Body of pancreas (tissue), 4 donors: ENCODE data around the gene FAM170B. TPM values are rescaled to one million over a fixed set of nuclear protein-coding genes. Genes with fewer than 3 reads are reported as not detected.

Experiments used
- ATAC-seq: fragments of 150-250 bp; one replicate; pipeline ENCODE4 v1.9.1; 2016
- DNase-seq, 4 donors: peaks; one replicate each; pipeline ENCODE4 v3.0.0-alpha.2; 2019
- H3K27ac ChIP-seq, 4 donors: fragments of 200-600 bp; sonication (generic); 1 replicate in 3 of 4; 2 replicates in 1 of 4; pipeline versions ENCODE4 v1.5.1 to v1.6.1; 2016 to 2019; ENCODE audit warnings: mild to moderate bottlenecking in 1 of 4, mixed read lengths in 1 of 4, moderate library complexity in 1 of 4
- H3K27me3 ChIP-seq, 2 donors: fragments of 200-600 bp; sonication (generic); one replicate each; pipeline ENCODE4 v1.6.0; 2016; ENCODE audit warnings: mild to moderate bottlenecking in 1 of 2
- H3K36me3 ChIP-seq, 2 donors: fragments of 200-600 bp; sonication (generic); replicated peaks in 1 of 2; 2 replicates each; pipeline ENCODE4 v1.5.1; 2016; ENCODE audit warnings: low read depth in 2 of 2; ENCODE audit not compliant: insufficient read depth in 1 of 2
- H3K4me1 ChIP-seq: fragments of 200-600 bp; sonication (generic); one replicate; pipeline ENCODE4 v1.6.0; 2016
- H3K4me3 ChIP-seq, 2 donors: fragments of 200-600 bp; sonication (generic); 1 replicate in 1 of 2; 2 replicates in 1 of 2; pipeline ENCODE4 v1.5.1; 2016 to 2019
- H3K9me3 ChIP-seq, 3 donors: fragments of 200-600 bp; sonication (generic); 1 replicate in 2 of 3; 2 replicates in 1 of 3; pipeline ENCODE4 v1.5.1; 2016
- CTCF ChIP-seq, 7 experiments: fragments of 450-650 bp in 4 of 7; fragments of 200-600 bp in 3 of 7; sonication (generic) in 3 of 7; IDR thresholded peaks; one replicate each; pipeline ENCODE4 v1.5.1; 2016 to 2019; ENCODE audit warnings: antibody characterized with exemption in 7 of 7
- POLR2A ChIP-seq, 3 donors: fragments of 450-650 bp; IDR thresholded peaks; one replicate each; pipeline ENCODE4 v1.6.1; 2016; ENCODE audit warnings: antibody characterized with exemption in 3 of 3, mild to moderate bottlenecking in 2 of 3
- WGBS, 2 donors: methylation state at CpG; one replicate each; pipeline ENCODE4 v1.1.5; 2017; 5-methylcytosine and 5-hydroxymethylcytosine counted together
- intact Hi-C: fragments of 100-400 bp; cut with DNase I; formaldehyde crosslinking; loops from one replicate; pipeline ENCODE4 v1.15.1; 2023
- total RNA-seq, 2 donors: library from RNA; depleted of rRNA; stranded (reverse); fragments of >200 nt; gene quantifications; one replicate each; pipeline ENCODE4 v1.1.0, GENCODE V29; 2016

Gene FAM170B
- total RNA-seq, 2 donors from 2014 or later, result not detected

GRCh38 chr10:49120911-49121310 is 12.9 kb downstream of the FAM170B start:
- H3K9me3 ChIP-seq, result no peaks in the 10 kb centered on the region
- no peaks in the 10 kb centered on the region for H3K27me3 ChIP-seq
- 47 to 60% methylated on average over 3 of the region's 3 CpGs for WGBS, 2 donors
- no peak overlapping the region for H3K27ac ChIP-seq
- no peak for ATAC-seq
- TF ChIP-seq POLR2A (IDR thresholded peaks at IDR 0.05), result no peak
- TF ChIP-seq CTCF (IDR thresholded peaks at IDR 0.05), result no peak
- no peak for DNase-seq
- no peaks in the 10 kb centered on the region for H3K4me1 ChIP-seq
- H3K36me3 ChIP-seq, result no peaks in the 10 kb centered on the region
- intact Hi-C loops, result no loop called here
- no peak overlapping the region for H3K4me3 ChIP-seq

GRCh38 chr10:49119746-49120145 is 14.1 kb downstream of the FAM170B start:
- Histone ChIP-seq H3K27me3 (no peaks in the 10 kb centered on the region), H3K9me3 (no peaks in the 10 kb centered on the region), H3K27ac (no peak overlapping the region), H3K36me3 (no peaks in the 10 kb centered on the region), H3K4me1 (peaks cover 3% of the 10 kb centered on the region), H3K4me3 (no peak overlapping the region)
- intact Hi-C loops, result no loop called here
- WGBS, 2 donors, result 34 to 43% methylated on average over 3 of the region's 3 CpGs
- DNase-seq, result no peak
- TF ChIP-seq POLR2A (IDR thresholded peaks at IDR 0.05) (no peak), CTCF (IDR thresholded peaks at IDR 0.05) (no peak)
- ATAC-seq, result no peak

- H3K9me3 ChIP-seq, result no peaks in the 10 kb centered on the region
- WGBS, 2 donors, result 48 to 64% methylated on average over 6 of the region's 6 CpGs
- no peak overlapping the region for H3K27ac ChIP-seq
- DNase-seq (no peak), ATAC-seq (no peak)
- TF ChIP-seq POLR2A (IDR thresholded peaks at IDR 0.05) (no peak), CTCF (IDR thresholded peaks at IDR 0.05) (no peak)
- no peaks in the 10 kb centered on the region for H3K27me3 ChIP-seq
- intact Hi-C loops, result no loop called here
- peaks cover 6% of the 10 kb centered on the region for H3K4me1 ChIP-seq
- H3K36me3 ChIP-seq, result no peaks in the 10 kb centered on the region
- H3K4me3 ChIP-seq, result no peak overlapping the region
Measured at GRCh38 chr10:49118430-49119074, 15.3 kb downstream of the FAM170B start.

GRCh38 chr10:49117376-49118070 is 16.3 kb downstream of the FAM170B start:
- no peak for ATAC-seq
- H3K9me3 ChIP-seq, result no peaks in the 10 kb centered on the region
- no peaks in the 10 kb centered on the region for H3K36me3 ChIP-seq
- H3K4me1 ChIP-seq, result peaks cover 6% of the 10 kb centered on the region
- intact Hi-C loops, result no loop called here
- TF ChIP-seq POLR2A (IDR thresholded peaks at IDR 0.05) (no peak), CTCF (IDR thresholded peaks at IDR 0.05) (no peak)
- H3K4me3 ChIP-seq, result no peak overlapping the region
- no peaks in the 10 kb centered on the region for H3K27me3 ChIP-seq
- no peak for DNase-seq
- WGBS, 2 donors, result 74 to 75% methylated on average over 4 of the region's 4 CpGs
- no peak overlapping the region for H3K27ac ChIP-seq
